HEK293 (cell line): Measurements from ENCODE around the gene KLRG1.

ENCODE experiments used
- CTCF ChIA-PET: fragments of 350-600 bp; formaldehyde crosslinking; extraction: SDS; loops from one replicate; lab custom pipeline; 2021; ENCODE audit warnings: antibody characterized with exemption; lab: Yijun Ruan, JAX
- POLR2A ChIA-PET: fragments of 300-600 bp; formaldehyde crosslinking; extraction: SDS; loops from one replicate; lab custom pipeline; 2020; ENCODE audit warnings: antibody characterized with exemption, inconsistent platforms; lab: Yijun Ruan, JAX
- H3K27ac ChIP-seq: fragments of 200-500 bp; sonication (Bioruptor generic); 2 replicates; pipeline ENCODE4 v1.5.1; 2014; ENCODE audit warnings: low read depth, low read length, control low read depth, inconsistent platforms; ENCODE audit errors: extremely low read depth
- H3K36me3 ChIP-seq, 2 experiments: fragments of 200-500 bp in 1 of 2; sonication (Bioruptor generic) in 1 of 2; 1 replicate in 1 of 2; 2 replicates in 1 of 2; pipeline ENCODE4 v1.5.1; 2014 to 2017; ENCODE audit warnings: inconsistent platforms in 2 of 2, low read length in 2 of 2; ENCODE audit not compliant: control insufficient read depth in 2 of 2, insufficient read depth in 1 of 2
- H3K4me1 ChIP-seq: fragments of 200-500 bp; sonication (Bioruptor generic); 2 replicates; pipeline ENCODE4 v1.5.1; 2014; ENCODE audit warnings: mild to moderate bottlenecking, low read length, inconsistent platforms; ENCODE audit not compliant: control insufficient read depth, insufficient read depth
- H3K4me3 ChIP-seq: 2 replicates; pipeline ENCODE4 v1.5.1; 2011; ENCODE audit warnings: low read depth, mild to moderate bottlenecking, control low read depth, low read length, moderate library complexity
- H3K9me3 ChIP-seq: fragments of 200-500 bp; sonication (Bioruptor generic); 2 replicates; pipeline ENCODE4 v1.5.1; 2014; ENCODE audit warnings: low read depth, low read length, inconsistent platforms; ENCODE audit not compliant: control insufficient read depth, insufficient read depth
- EGR2 ChIP-seq: fragments of 450-650 bp; formaldehyde crosslinking; IDR thresholded peaks from 2 replicates; pipeline ENCODE4 v1.5.1; 2016; ENCODE audit warnings: low read depth, missing biosample characterization, missing genetic modification characterization
- HOXD13 ChIP-seq: sonication (generic); formaldehyde crosslinking; IDR thresholded peaks from 2 replicates; pipeline ENCODE4 v1.8.0; 2022; ENCODE audit warnings: missing genetic modification reagents, borderline replicate concordance
- REPIN1 ChIP-seq: fragments of 450-650 bp; formaldehyde crosslinking; IDR thresholded peaks from 2 replicates; pipeline ENCODE4 v1.5.1; 2017; ENCODE audit warnings: missing biosample characterization, missing genetic modification characterization, low read depth
- SCRT2 ChIP-seq: fragments of 450-650 bp; formaldehyde crosslinking; IDR thresholded peaks from 2 replicates; pipeline ENCODE4 v1.5.1; 2016; ENCODE audit warnings: missing biosample characterization, missing genetic modification characterization
- SETDB1 ChIP-seq: IDR thresholded peaks from one replicate; pipeline ENCODE4 v1.6.1; 2017; ENCODE audit warnings: mild to moderate bottlenecking, low read length, moderate library complexity, mixed read lengths; ENCODE audit not compliant: insufficient read length
- ZBTB1 ChIP-seq: fragments of 450-650 bp; formaldehyde crosslinking; IDR thresholded peaks from 2 replicates; pipeline ENCODE4 v1.5.1; 2016; ENCODE audit warnings: missing biosample characterization, missing genetic modification characterization
- ZBTB21 ChIP-seq: fragments of 450-650 bp; formaldehyde crosslinking; IDR thresholded peaks from 2 replicates; pipeline ENCODE4 v1.5.1; 2017; ENCODE audit warnings: missing biosample characterization, missing genetic modification characterization
- ZEB2 ChIP-seq: fragments of 450-650 bp; formaldehyde crosslinking; IDR thresholded peaks from 2 replicates; pipeline ENCODE4 v1.5.1; 2016; ENCODE audit warnings: missing biosample characterization, missing genetic modification characterization
- ZFP41 ChIP-seq: fragments of 450-650 bp; formaldehyde crosslinking; IDR thresholded peaks from 2 replicates; pipeline ENCODE4 v1.5.1; 2016; ENCODE audit warnings: missing biosample characterization, missing genetic modification characterization, borderline replicate concordance
- ZFP69B ChIP-seq: fragments of 450-650 bp; formaldehyde crosslinking; IDR thresholded peaks from 2 replicates; pipeline ENCODE4 v1.5.1; 2016; ENCODE audit warnings: missing biosample characterization, missing genetic modification characterization
- ZNF121 ChIP-seq: fragments of 450-650 bp; formaldehyde crosslinking; IDR thresholded peaks from 2 replicates; pipeline ENCODE4 v1.5.1; 2016; ENCODE audit warnings: missing biosample characterization, missing genetic modification characterization
- ZNF133 ChIP-seq: fragments of 450-650 bp; formaldehyde crosslinking; IDR thresholded peaks from 2 replicates; pipeline ENCODE4 v1.5.1; 2016; ENCODE audit warnings: missing biosample characterization, missing genetic modification characterization
- ZNF148 ChIP-seq: fragments of 450-650 bp; formaldehyde crosslinking; IDR thresholded peaks from 2 replicates; pipeline ENCODE4 v1.5.0; 2017; ENCODE audit warnings: missing biosample characterization, missing genetic modification characterization, borderline replicate concordance
- ZNF274 ChIP-seq, 2 experiments: fragments of 200-500 bp in 1 of 2; fragments of 450-650 bp in 1 of 2; sonication (Bioruptor generic) in 1 of 2; formaldehyde crosslinking in 1 of 2; IDR thresholded peaks; 2 replicates each; pipeline versions ENCODE4 v1.5.1 to v1.6.1; 2014 to 2016; ENCODE audit warnings: borderline replicate concordance in 1 of 2, inconsistent platforms in 1 of 2, low read length in 1 of 2, missing biosample characterization in 1 of 2, missing genetic modification characterization in 1 of 2
- ZNF335 ChIP-seq: fragments of 450-650 bp; formaldehyde crosslinking; conservative IDR thresholded peaks from 2 replicates; pipeline ENCODE4 v1.5.1; 2016; ENCODE audit warnings: missing biosample characterization, missing genetic modification characterization
- ZNF354C ChIP-seq: fragments of 450-650 bp; formaldehyde crosslinking; IDR thresholded peaks from 2 replicates; pipeline ENCODE4 v1.5.1; 2016; ENCODE audit warnings: missing biosample characterization, missing genetic modification characterization, low read depth, borderline replicate concordance
- ZNF449 ChIP-seq: fragments of 450-650 bp; formaldehyde crosslinking; IDR thresholded peaks from 2 replicates; pipeline ENCODE4 v1.5.1; 2017; ENCODE audit warnings: missing biosample characterization, mild to moderate bottlenecking, missing genetic modification characterization, moderate library complexity
- ZNF48 ChIP-seq: fragments of 450-650 bp; formaldehyde crosslinking; IDR thresholded peaks from 2 replicates; pipeline ENCODE4 v1.5.1; 2016; ENCODE audit warnings: missing biosample characterization, missing genetic modification characterization
- ZNF521 ChIP-seq: fragments of 450-650 bp; formaldehyde crosslinking; IDR thresholded peaks from 2 replicates; pipeline ENCODE4 v1.5.1; 2017; ENCODE audit warnings: missing biosample characterization, mild to moderate bottlenecking, missing genetic modification characterization
- ZNF549 ChIP-seq: fragments of 450-650 bp; IDR thresholded peaks from 2 replicates; pipeline ENCODE4 v1.5.1; 2018; ENCODE audit warnings: missing biosample characterization, missing genetic modification characterization, mild to moderate bottlenecking, inconsistent platforms, moderate library complexity
- ZNF571 ChIP-seq: fragments of 450-650 bp; formaldehyde crosslinking; IDR thresholded peaks from 2 replicates; pipeline ENCODE4 v1.5.0; 2017; ENCODE audit warnings: missing biosample characterization, missing genetic modification characterization
- ZNF626 ChIP-seq: fragments of 450-650 bp; sonication (Bioruptor Pico); formaldehyde crosslinking; IDR thresholded peaks from 2 replicates; pipeline ENCODE4 v1.5.1; 2018; ENCODE audit warnings: missing biosample characterization, missing genetic modification characterization, inconsistent platforms
- ZXDB ChIP-seq: fragments of 450-650 bp; formaldehyde crosslinking; IDR thresholded peaks from 2 replicates; pipeline ENCODE4 v1.5.1; 2016; ENCODE audit warnings: missing biosample characterization, missing genetic modification characterization
- TF ChIP-seq, protein P1 (sequence below): sonication (generic); formaldehyde crosslinking; IDR thresholded peaks from 2 replicates; pipeline ENCODE4 v1.8.1; 2022; ENCODE audit warnings: mild to moderate bottlenecking, moderate library complexity, missing genetic modification reagents
- TF ChIP-seq, protein P2 (sequence below): fragments of 450-650 bp; formaldehyde crosslinking; IDR thresholded peaks from 2 replicates; pipeline ENCODE4 v1.5.1; 2016; ENCODE audit warnings: missing biosample characterization, missing genetic modification characterization, borderline replicate concordance

The KLRG1 gene

DNA sequence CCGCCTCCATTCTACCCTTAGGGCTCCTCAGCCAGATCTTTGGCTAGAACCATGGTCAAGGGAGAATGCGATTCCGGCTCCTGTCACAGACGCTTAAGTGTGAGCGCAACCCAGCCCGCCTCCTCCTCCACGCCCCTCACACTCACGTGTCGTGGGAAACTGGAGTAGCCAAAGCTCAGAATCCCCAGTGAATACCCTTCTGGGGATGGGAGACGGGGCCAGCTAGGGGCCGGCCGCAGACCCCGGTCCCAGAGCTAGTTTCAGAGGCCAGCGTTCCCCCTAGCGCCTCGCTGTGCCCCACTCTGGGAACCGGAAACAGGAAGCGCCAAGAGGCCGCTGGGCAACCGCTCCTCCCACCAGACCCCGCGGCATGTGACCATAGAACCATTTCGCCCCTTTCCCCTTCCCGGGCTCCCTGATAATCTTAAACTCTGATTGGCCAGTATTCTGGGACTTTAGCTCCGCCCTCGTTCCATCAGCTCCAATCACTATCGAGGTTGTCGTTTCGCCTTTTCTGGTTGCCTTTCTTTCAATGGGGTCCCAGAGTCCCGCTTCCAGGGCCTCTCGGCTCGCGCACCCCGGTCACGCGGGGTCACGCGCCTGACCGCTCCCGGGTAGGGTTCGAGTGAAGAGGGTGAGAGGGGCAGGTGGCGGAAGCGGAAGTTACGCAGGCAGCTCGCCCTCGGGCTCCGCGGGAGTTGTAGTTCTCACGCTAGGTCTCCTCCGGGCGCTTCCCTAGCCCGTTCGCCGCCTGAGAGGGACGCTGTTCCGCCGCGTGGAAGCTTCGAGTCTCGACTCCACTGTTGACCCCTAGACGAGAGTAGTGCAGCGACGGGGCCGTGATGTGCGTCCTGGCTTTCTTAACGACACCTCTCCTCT is 39.8 kb upstream of the KLRG1 start, which contains the start of gene M6PR (continued):
- no peak for TF ChIP-seq ZNF571
- TF ChIP-seq, protein P1, sequence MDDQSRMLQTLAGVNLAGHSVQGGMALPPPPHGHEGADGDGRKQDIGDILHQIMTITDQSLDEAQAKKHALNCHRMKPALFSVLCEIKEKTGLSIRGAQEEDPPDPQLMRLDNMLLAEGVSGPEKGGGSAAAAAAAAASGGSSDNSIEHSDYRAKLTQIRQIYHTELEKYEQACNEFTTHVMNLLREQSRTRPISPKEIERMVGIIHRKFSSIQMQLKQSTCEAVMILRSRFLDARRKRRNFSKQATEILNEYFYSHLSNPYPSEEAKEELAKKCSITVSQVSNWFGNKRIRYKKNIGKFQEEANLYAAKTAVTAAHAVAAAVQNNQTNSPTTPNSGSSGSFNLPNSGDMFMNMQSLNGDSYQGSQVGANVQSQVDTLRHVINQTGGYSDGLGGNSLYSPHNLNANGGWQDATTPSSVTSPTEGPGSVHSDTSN (CRISPR knock-in tag), result 0 out of 2 replicates have a peak, but pooled peaks have one; percentile 2
- no peak for TF ChIP-seq ZNF133 (tag by site-specific recombination)
- peak; percentile 100 for TF ChIP-seq ZXDB (tag by site-specific recombination)
- peak; percentile 61; the same call in 1 of the 2 replicates for TF ChIP-seq ZEB2 (tag by site-specific recombination)
- TF ChIP-seq ZNF121, result no peak
- TF ChIP-seq ZFP41 (tag by site-specific recombination), result no peak
- no peak for TF ChIP-seq ZNF626
- TF ChIP-seq ZNF521 (tag by site-specific recombination), result no peak
- no peak for TF ChIP-seq ZNF274 (IDR thresholded peaks at IDR 0.05; ENCODE audit: low read length)
- no peak for TF ChIP-seq ZNF274 (tag by site-specific recombination; IDR thresholded peaks at IDR 0.05; ENCODE audit: borderline replicate concordance)
- no peak for TF ChIP-seq ZNF449 (tag by site-specific recombination)
- TF ChIP-seq ZNF48 (tag by site-specific recombination), result no peak
- TF ChIP-seq ZFP69B (tag by site-specific recombination), result no peak
- no peak for TF ChIP-seq SCRT2

- Histone ChIP-seq H3K27ac (peak overlapping the region; percentile 82), H3K4me3 (peak overlapping the region; percentile 94), H3K9me3 (no peaks in the 10 kb centered on the region), H3K36me3 (peaks cover 10 to 28% of the 10 kb centered on the region in 2 experiments; a peak in 2 of 3 replicates), H3K4me1 (peaks cover 9% of the 10 kb centered on the region)
- CTCF ChIA-PET, result interaction anchor here (0.6 to 3.6 kb wide), 6 partner anchors 36 to 168 kb away, joined by 3 to 26 read pairs (median 4); partner anchors contain the start of gene PHC1
- POLR2A ChIA-PET, result interaction anchor here (0.8 to 3.0 kb wide), 8 partner anchors 12 to 273 kb away, joined by 3 to 21 read pairs (median 4); partner anchors contain the start of gene PHC1
- TF ChIP-seq HOXD13 (CRISPR knock-in tag) (no peak), SETDB1 (no peak), ZNF549 (tag by site-specific recombination) (no peak), ZNF354C (tag by site-specific recombination) (no peak), ZBTB21 (0 out of 2 replicates have a peak, but pooled peaks have one; percentile 5), ZNF335 (tag by site-specific recombination) (peak; percentile 70), REPIN1 (tag by site-specific recombination) (peak; percentile 100; the same call in 1 of the 2 replicates), ZBTB1 (tag by site-specific recombination) (no peak), ZNF148 (tag by site-specific recombination) (no peak), EGR2 (no peak)
- TF ChIP-seq, protein P2, sequence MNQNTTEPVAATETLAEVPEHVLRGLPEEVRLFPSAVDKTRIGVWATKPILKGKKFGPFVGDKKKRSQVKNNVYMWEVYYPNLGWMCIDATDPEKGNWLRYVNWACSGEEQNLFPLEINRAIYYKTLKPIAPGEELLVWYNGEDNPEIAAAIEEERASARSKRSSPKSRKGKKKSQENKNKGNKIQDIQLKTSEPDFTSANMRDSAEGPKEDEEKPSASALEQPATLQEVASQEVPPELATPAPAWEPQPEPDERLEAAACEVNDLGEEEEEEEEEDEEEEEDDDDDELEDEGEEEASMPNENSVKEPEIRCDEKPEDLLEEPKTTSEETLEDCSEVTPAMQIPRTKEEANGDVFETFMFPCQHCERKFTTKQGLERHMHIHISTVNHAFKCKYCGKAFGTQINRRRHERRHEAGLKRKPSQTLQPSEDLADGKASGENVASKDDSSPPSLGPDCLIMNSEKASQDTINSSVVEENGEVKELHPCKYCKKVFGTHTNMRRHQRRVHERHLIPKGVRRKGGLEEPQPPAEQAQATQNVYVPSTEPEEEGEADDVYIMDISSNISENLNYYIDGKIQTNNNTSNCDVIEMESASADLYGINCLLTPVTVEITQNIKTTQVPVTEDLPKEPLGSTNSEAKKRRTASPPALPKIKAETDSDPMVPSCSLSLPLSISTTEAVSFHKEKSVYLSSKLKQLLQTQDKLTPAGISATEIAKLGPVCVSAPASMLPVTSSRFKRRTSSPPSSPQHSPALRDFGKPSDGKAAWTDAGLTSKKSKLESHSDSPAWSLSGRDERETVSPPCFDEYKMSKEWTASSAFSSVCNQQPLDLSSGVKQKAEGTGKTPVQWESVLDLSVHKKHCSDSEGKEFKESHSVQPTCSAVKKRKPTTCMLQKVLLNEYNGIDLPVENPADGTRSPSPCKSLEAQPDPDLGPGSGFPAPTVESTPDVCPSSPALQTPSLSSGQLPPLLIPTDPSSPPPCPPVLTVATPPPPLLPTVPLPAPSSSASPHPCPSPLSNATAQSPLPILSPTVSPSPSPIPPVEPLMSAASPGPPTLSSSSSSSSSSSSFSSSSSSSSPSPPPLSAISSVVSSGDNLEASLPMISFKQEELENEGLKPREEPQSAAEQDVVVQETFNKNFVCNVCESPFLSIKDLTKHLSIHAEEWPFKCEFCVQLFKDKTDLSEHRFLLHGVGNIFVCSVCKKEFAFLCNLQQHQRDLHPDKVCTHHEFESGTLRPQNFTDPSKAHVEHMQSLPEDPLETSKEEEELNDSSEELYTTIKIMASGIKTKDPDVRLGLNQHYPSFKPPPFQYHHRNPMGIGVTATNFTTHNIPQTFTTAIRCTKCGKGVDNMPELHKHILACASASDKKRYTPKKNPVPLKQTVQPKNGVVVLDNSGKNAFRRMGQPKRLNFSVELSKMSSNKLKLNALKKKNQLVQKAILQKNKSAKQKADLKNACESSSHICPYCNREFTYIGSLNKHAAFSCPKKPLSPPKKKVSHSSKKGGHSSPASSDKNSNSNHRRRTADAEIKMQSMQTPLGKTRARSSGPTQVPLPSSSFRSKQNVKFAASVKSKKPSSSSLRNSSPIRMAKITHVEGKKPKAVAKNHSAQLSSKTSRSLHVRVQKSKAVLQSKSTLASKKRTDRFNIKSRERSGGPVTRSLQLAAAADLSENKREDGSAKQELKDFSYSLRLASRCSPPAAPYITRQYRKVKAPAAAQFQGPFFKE (tag by site-specific recombination), result no peak
Measured at GRCh38 chr12:8950221-8950527, 39.2 kb upstream of the KLRG1 start.
